K562 (cell line): ENCODE results near the gene NDUFAF2. TPM values are rescaled to one million over a fixed set of nuclear protein-coding genes. Genes with fewer than 3 reads are reported as not detected.

Experiments used
- ATAC-seq: fragments of 200-7000 bp; cut with Tn5 transposase; 3 replicates; pipeline ENCODE4 v1.9.1; 2020; ENCODE audit warnings: moderate library complexity
- BruUV-seq: library from RNA; stranded (reverse); fragments of 400-500 nt; replicated peaks from 2 replicates; lab custom pipeline; 2021; lab: Mats Ljungman, UMichigan
- CTCF ChIA-PET: fragments of 300-600 bp; formaldehyde crosslinking; extraction: SDS; loops from one replicate; lab custom pipeline; 2021; ENCODE audit warnings: low intra/inter-chr PET ratio; lab: Yijun Ruan, JAX
- POLR2A ChIA-PET: fragments of 300-600, 350-650 bp; sonication (Branson Sonifier 250); formaldehyde crosslinking; extraction: SDS; loops from one replicate; lab custom pipeline; 2021; ENCODE audit warnings: antibody characterized with exemption, inconsistent platforms; lab: Yijun Ruan, JAX
- DNase-seq, 4 experiments: peaks; one replicate each; pipeline versions ENCODE4 v3.0.0 to v3.0.0-alpha.2; 2011 to 2018; ENCODE audit warnings: low spot score in 3 of 4, mixed read lengths in 3 of 4; ENCODE audit errors: extremely low read depth in 1 of 4
- FAIRE-seq: peaks from 2 replicates; lab custom pipeline; 2011; peaks lifted over from hg19 to GRCh38; lab: Jason Lieb, UNC
- H2AFZ ChIP-seq: 2 replicates; pipeline ENCODE4 v1.6.0; 2011; ENCODE audit warnings: low read depth, low read length, control low read depth, inconsistent platforms
- H3K27ac ChIP-seq: fragments of 200-600 bp; 3 replicates; pipeline ENCODE4 v1.8.0; 2011; ENCODE audit warnings: low read depth, mild to moderate bottlenecking, control low read depth, inconsistent platforms, low read length, moderate library complexity, mixed read lengths; ENCODE audit errors: extremely low read depth
- H3K27me3 ChIP-seq, 2 experiments: fragments of 300-600 bp in 1 of 2; 2 replicates in 1 of 2; 3 replicates in 1 of 2; pipeline versions ENCODE4 v1.6.0 to v1.8.0; 2011; ENCODE audit warnings: inconsistent platforms in 2 of 2, low read length in 2 of 2, mild to moderate bottlenecking in 1 of 2, mixed read lengths in 1 of 2, moderate library complexity in 1 of 2; ENCODE audit not compliant: control insufficient read depth in 2 of 2, insufficient read depth in 2 of 2
- H3K36me3 ChIP-seq: fragments of 300-600 bp; 3 replicates; pipeline ENCODE4 v1.8.0; 2011; ENCODE audit warnings: mild to moderate bottlenecking, low read length, inconsistent platforms; ENCODE audit not compliant: control insufficient read depth, insufficient read depth
- H3K4me1 ChIP-seq, 2 experiments: fragments of 200-600 bp in 1 of 2; replicated peaks in 1 of 2; 2 replicates in 1 of 2; 3 replicates in 1 of 2; pipeline versions ENCODE4 v1.5.1 to v1.8.0; 2011; ENCODE audit warnings: inconsistent platforms in 2 of 2, low read length in 2 of 2, mild to moderate bottlenecking in 1 of 2, mixed read lengths in 1 of 2, moderate library complexity in 1 of 2; ENCODE audit not compliant: control insufficient read depth in 2 of 2, insufficient read depth in 2 of 2
- H3K4me2 ChIP-seq: 2 replicates; pipeline ENCODE4 v1.6.1; 2011; ENCODE audit warnings: low read length, control low read depth, inconsistent platforms, mixed read lengths; ENCODE audit not compliant: insufficient read depth
- H3K4me3 ChIP-seq: fragments of 200-600 bp; sonication (generic), shearing (Covaris generic); 2 replicates; pipeline ENCODE4 v1.5.1; 2016; ENCODE audit warnings: control low read depth, inconsistent platforms
- H3K79me2 ChIP-seq: fragments of 200-600 bp; 3 replicates; pipeline ENCODE4 v1.8.0; 2011; ENCODE audit warnings: low read length, inconsistent platforms; ENCODE audit not compliant: control insufficient read depth, insufficient read depth
- H3K9ac ChIP-seq, 2 experiments: 2 replicates each; pipeline versions ENCODE4 v1.6.0 to v1.6.1; 2011; ENCODE audit warnings: low read depth in 2 of 2, low read length in 2 of 2, control low read depth in 1 of 2, inconsistent platforms in 1 of 2, mild to moderate bottlenecking in 1 of 2, mixed read lengths in 1 of 2; ENCODE audit not compliant: insufficient read depth in 1 of 2
- H3K9me1 ChIP-seq: one replicate; pipeline ENCODE4 v1.6.0; 2011; ENCODE audit warnings: inconsistent platforms, mild to moderate bottlenecking, low read length, moderate library complexity; ENCODE audit not compliant: control insufficient read depth, insufficient read depth
- H3K9me3 ChIP-seq: replicated peaks from 2 replicates; pipeline ENCODE4 v1.5.1; 2011; ENCODE audit warnings: low read depth, low read length, inconsistent platforms; ENCODE audit not compliant: control insufficient read depth, insufficient read depth
- H4K20me1 ChIP-seq: replicated peaks from 2 replicates; pipeline ENCODE4 v1.6.1; 2011; ENCODE audit warnings: low read length, inconsistent platforms, mixed read lengths; ENCODE audit not compliant: control insufficient read depth, insufficient read depth
- ESRRA ChIP-seq: fragments of 450-650 bp; IDR thresholded peaks from 2 replicates; pipeline ENCODE4 v1.6.1; 2014; ENCODE audit warnings: low read depth, mild to moderate bottlenecking, moderate library complexity, borderline replicate concordance
- FOXA3 ChIP-seq, 2 experiments: fragments of 450-650 bp in 1 of 2; sonication (generic) in 1 of 2; formaldehyde crosslinking; IDR thresholded peaks in 1 of 2; conservative IDR thresholded peaks in 1 of 2; 2 replicates each; pipeline versions ENCODE4 v1.4.0 to v1.8.0; 2020 to 2022; ENCODE audit warnings: mild to moderate bottlenecking in 2 of 2, missing genetic modification reagents in 1 of 2
- FOXJ2 ChIP-seq: fragments of 200-800 bp; sonication (Bioruptor generic); IDR thresholded peaks from 2 replicates; pipeline ENCODE4 v1.6.1; 2016; ENCODE audit warnings: missing genetic modification characterization, missing compliant biosample characterization
- HSF4 ChIP-seq: fragments of 250-450 bp; sonication (Bioruptor Pico); IDR thresholded peaks from 2 replicates; pipeline ENCODE4 v2.1.2; 2022; ENCODE audit warnings: mild to moderate bottlenecking, moderate library complexity, borderline replicate concordance
- LARP7 ChIP-seq: fragments of 450-650 bp; IDR thresholded peaks from 2 replicates; pipeline ENCODE4 v1.6.1; 2016
- NEUROD1 ChIP-seq: fragments of 150-350 bp; IDR thresholded peaks from 2 replicates; pipeline ENCODE4 v1.6.1; 2014; ENCODE audit warnings: borderline replicate concordance, low read length, low read depth; ENCODE audit not compliant: partially characterized antibody
- RFX7 ChIP-seq: fragments of 250-450 bp; sonication (Bioruptor Pico); IDR thresholded peaks from 2 replicates; pipeline ENCODE4 v1.5.1; 2021; ENCODE audit warnings: mild to moderate bottlenecking
- TCFL5 ChIP-seq: fragments of 250-450 bp; sonication (Bioruptor Pico); conservative IDR thresholded peaks from 2 replicates; pipeline ENCODE4 v1.6.1; 2021; ENCODE audit warnings: mild to moderate bottlenecking, moderate library complexity, matching md5 sums
- YBX1 ChIP-seq: fragments of 450-650 bp; IDR thresholded peaks from 2 replicates; pipeline ENCODE4 v1.7.1; 2016; ENCODE audit warnings: mild to moderate bottlenecking
- ZBTB5 ChIP-seq: fragments of 450-650 bp; IDR thresholded peaks from 2 replicates; pipeline ENCODE4 v1.6.1; 2017; ENCODE audit warnings: antibody characterized with exemption
- ZNF174 ChIP-seq: fragments of 250-450 bp; sonication (Bioruptor Pico); IDR thresholded peaks from 2 replicates; pipeline ENCODE4 v1.4.0; 2020; ENCODE audit warnings: mild to moderate bottlenecking
- ZNF282 ChIP-seq: sonication (generic); formaldehyde crosslinking; IDR thresholded peaks from 2 replicates; pipeline ENCODE4 v1.8.1; 2023; ENCODE audit warnings: missing genetic modification reagents
- ZNF316 ChIP-seq: fragments of 450-650 bp; IDR thresholded peaks from 2 replicates; pipeline ENCODE4 v1.6.1; 2016
- ZNF384 ChIP-seq: IDR thresholded peaks from 2 replicates; pipeline ENCODE4 v1.6.1; 2012; ENCODE audit warnings: low read depth, low read length, improper control_type of control experiment
- ZNF511 ChIP-seq: sonication (generic); formaldehyde crosslinking; IDR thresholded peaks from 2 replicates; pipeline ENCODE4 v1.8.0; 2022; ENCODE audit warnings: mild to moderate bottlenecking, missing genetic modification reagents
- ZNF764 ChIP-seq: fragments of 250-450 bp; sonication (Bioruptor Pico); IDR thresholded peaks from 2 replicates; pipeline ENCODE4 v1.4.0; 2020; ENCODE audit warnings: low read depth, mild to moderate bottlenecking, moderate library complexity
- WGBS: fragments of 100-300 bp; shearing (Covaris generic); methylation state at CpG from one replicate; pipeline ENCODE4 v1.1.6; 2016; ENCODE audit warnings: low coverage, mixed read lengths; ENCODE audit not compliant: insufficient coverage; ENCODE audit errors: missing lambda C conversion rate; 5-methylcytosine and 5-hydroxymethylcytosine counted together
- in situ Hi-C: fragments of 300-500 bp; cut with MboI; formaldehyde crosslinking; loops from 4 replicates; pipeline ENCODE4 v1.15.0; 2018; ENCODE audit warnings: inconsistent platforms, mixed read lengths
- intact Hi-C: fragments of 100-400 bp; cut with micrococcal nuclease; formaldehyde crosslinking; loops from 2 replicates; pipeline ENCODE4 v1.14.2; 2022
- polyA plus RNA-seq, 8 experiments: library from polyadenylated mRNA; depleted of rRNA in 4 of 8; stranded (reverse) in 5 of 8; unstranded in 3 of 8; fragments of >200 nt; fragmentation: Nextera tagmentation in 2 of 8; fragmentation: Illumina TruSeq in 1 of 8; extraction: Ambion mirVana in 2 of 8; extraction: Trizol in 1 of 8; gene quantifications; 2 replicates each; pipeline versions ENCODE4 v1.2.1 to v1.2.3, GENCODE V29; 2011 to 2014; ENCODE audit warnings: inconsistent platforms in 1 of 8, missing spikeins in 1 of 8
- total RNA-seq, 7 experiments: library from RNA; depleted of rRNA in 6 of 7; stranded (reverse); fragments of >200 nt in 6 of 7; fragmentation: Illumina TruSeq in 2 of 7; extraction: Trizol in 2 of 7; gene quantifications; 2 replicates each; pipeline versions ENCODE4 v1.2.1 to v1.2.3, GENCODE V29; 2011 to 2021; ENCODE audit warnings: low replicate concordance in 1 of 7

The NDUFAF2 gene
- total and polyA plus RNA-seq, 9 of the 15 experiments (the other 6 are each of a cell fraction or from before 2014, with no cell fraction given) = 56.0 to 155 (median 95.9) TPM

- no peak for TF ChIP-seq YBX1
- no peak for TF ChIP-seq NEUROD1
- TF ChIP-seq TCFL5 = no peak
- no peak for TF ChIP-seq ZNF282 (CRISPR knock-in tag)
- TF ChIP-seq ZNF174 (CRISPR knock-in tag) = no peak
- TF ChIP-seq, all 486 proteins: peak for 0
- POLR2A ChIA-PET = interaction anchor here (2.0 kb wide), 1 partner anchor 8 kb away, joined by 8 read pairs; no protein-coding TSS in a partner anchor
- Histone ChIP-seq H4K20me1 (no peaks in the 10 kb centered on the region), H3K27me3 (no peaks in the 10 kb centered on the region), H3K79me2 (no peaks in the 10 kb centered on the region), H3K27ac (no peak overlapping the region), H3K4me2 (peak overlapping the region; percentile 41; the same call in 1 of the 2 replicates), H3K9me3 (no peaks in the 10 kb centered on the region), H3K9me1 (no peaks in the 10 kb centered on the region), H2AFZ (peak overlapping the region; percentile 62), H3K9ac (no peak overlapping the region), H3K36me3 (no peaks in the 10 kb centered on the region), H3K4me1 (no peaks in the 10 kb centered on the region), H3K4me3 (no peak overlapping the region)
- CTCF ChIA-PET = no interaction called here
- DNase-seq (no peak), ATAC-seq (no peak), FAIRE-seq (no peak)
- in situ Hi-C loops (no loop called here), intact Hi-C loops (no loop called here)
- no TSS peak for BruUV-seq
- 8% methylated on average over 2 of the region's 2 CpGs for WGBS
Observed at GRCh38 chr5:61180886-61181285, 235.9 kb downstream of the NDUFAF2 start.

- BruUV-seq = no TSS peak
- Histone ChIP-seq H3K9me1 (no peaks in the 10 kb centered on the region), H3K27me3 (no peaks in the 10 kb centered on the region), H3K36me3 (no peaks in the 10 kb centered on the region), H3K4me3 (no peak overlapping the region), H3K4me2 (no peak overlapping the region), H3K4me1 (no peaks in the 10 kb centered on the region), H3K9me3 (no peaks in the 10 kb centered on the region), H3K9ac (no peak overlapping the region), H3K27ac (no peak overlapping the region), H3K79me2 (no peaks in the 10 kb centered on the region), H2AFZ (peak overlapping the region; percentile 43; the same call in 1 of the 2 replicates), H4K20me1 (no peaks in the 10 kb centered on the region)
- 6% methylated on average over 2 of the region's 2 CpGs for WGBS
- POLR2A ChIA-PET = interaction anchor here (0.7 to 2.0 kb wide), 3 partner anchors 10 to 1283 kb away, joined by 3 to 8 read pairs (median 3); no protein-coding TSS in a partner anchor
- in situ Hi-C loops (no loop called here), intact Hi-C loops (no loop called here)
- ATAC-seq (peak; percentile 72), FAIRE-seq (peak; percentile 52), DNase-seq (peak in 1 of 4 experiments; percentile 21)
- CTCF ChIA-PET = no interaction called here
- peak in 1 of 2 experiments; percentile 31; a peak in 1 of 4 replicates for TF ChIP-seq FOXA3 (CRISPR knock-in tag; conservative IDR thresholded peaks at IDR 0.05 in 1 of 2, IDR thresholded peaks at IDR 0.05 in 1 of 2)
- no peak for TF ChIP-seq FOXJ2 (tag)
- peak; percentile 82; the same call in 1 of the 2 replicates for TF ChIP-seq ZNF384
- TF ChIP-seq ZBTB5 = no peak
- TF ChIP-seq LARP7 = no peak
- TF ChIP-seq ZNF511 (CRISPR knock-in tag) = no peak
- no peak for TF ChIP-seq HSF4 (CRISPR knock-in tag)
- TF ChIP-seq ZNF764 (CRISPR knock-in tag) = no peak
- no peak for TF ChIP-seq RFX7 (CRISPR knock-in tag)
- no peak for TF ChIP-seq ESRRA
- TF ChIP-seq ZNF316 = peak; percentile 66; the same call in 1 of the 2 replicates
Observed at GRCh38 chr5:61182449-61182848, 237.4 kb downstream of the NDUFAF2 start.
